Stomach (tissue), 4 donors: ENCODE data around the gene TEPSIN.

ENCODE experiments used
- CTCF ChIP-seq, 7 experiments: fragments of 450-650 bp in 4 of 7; fragments of 200-600 bp in 3 of 7; sonication (generic) in 3 of 7; IDR thresholded peaks; one replicate each; pipeline ENCODE4 v1.5.1; 2016 to 2019; ENCODE audit warnings: antibody characterized with exemption in 7 of 7, control low read depth in 2 of 7, mild to moderate bottlenecking in 1 of 7
- POLR2A ChIP-seq, 4 donors: fragments of 450-650 bp; IDR thresholded peaks; one replicate each; pipeline ENCODE4 v1.6.1; 2016; ENCODE audit warnings: antibody characterized with exemption in 4 of 4, control low read depth in 2 of 4, mild to moderate bottlenecking in 1 of 4, moderate library complexity in 1 of 4
- POLR2AphosphoS5 ChIP-seq, 3 donors: sonication (generic); formaldehyde crosslinking; IDR thresholded peaks; one replicate each; pipeline ENCODE4 v1.6.1; 2016; ENCODE audit warnings: antibody characterized with exemption in 3 of 3

DNA sequence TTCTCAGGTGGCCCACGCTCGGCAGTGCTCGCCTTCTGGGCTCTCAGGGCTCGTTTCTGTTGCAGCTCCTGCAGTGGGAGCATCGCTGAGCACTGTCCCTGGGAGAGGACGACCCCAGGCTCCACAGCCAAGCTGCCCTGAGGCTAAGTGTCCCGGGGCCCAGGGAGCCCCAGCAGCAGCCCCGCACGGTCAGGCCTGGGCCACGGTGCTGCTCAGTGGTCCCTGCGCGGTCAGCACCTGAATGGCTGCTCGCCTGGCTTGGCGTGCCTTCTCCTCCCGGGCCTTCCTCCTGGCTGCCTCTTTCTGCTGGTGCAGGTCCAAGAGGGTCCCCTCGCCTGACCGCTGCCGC lies 39.4 kb downstream of the TEPSIN start:
- TF ChIP-seq POLR2A (IDR thresholded peaks at IDR 0.05) (no peak), CTCF (IDR thresholded peaks at IDR 0.05) (no peak), POLR2AphosphoS5 (IDR thresholded peaks at IDR 0.05) (no peak)
